ENCODE results near the gene LRRC71. TPM values are rescaled to one million over a fixed set of nuclear protein-coding genes. Genes with fewer than 3 reads are reported as not detected.

The LRRC71 gene
- total RNA-seq, 3 donors from 2014 or later, result not detected

- Histone ChIP-seq H3K9me3 (no peaks in the 10 kb centered on the region), H3K36me3 (ENCODE audit: low read depth) (no peaks in the 10 kb centered on the region), H3K4me3 (no peak overlapping the region), H3K4me1 (ENCODE audit: low read depth) (peaks cover 20% of the 10 kb centered on the region)
- ATAC-seq (no peak), DNase-seq (no peak)
- no peak for TF ChIP-seq CTCF (IDR thresholded peaks at IDR 0.05)
- intact Hi-C loops (cut with DNase I, micrococcal nuclease), result no loop called here
Observed at GRCh38 chr1:156928043-156928602, 7.7 kb downstream of the LRRC71 start.

DNA sequence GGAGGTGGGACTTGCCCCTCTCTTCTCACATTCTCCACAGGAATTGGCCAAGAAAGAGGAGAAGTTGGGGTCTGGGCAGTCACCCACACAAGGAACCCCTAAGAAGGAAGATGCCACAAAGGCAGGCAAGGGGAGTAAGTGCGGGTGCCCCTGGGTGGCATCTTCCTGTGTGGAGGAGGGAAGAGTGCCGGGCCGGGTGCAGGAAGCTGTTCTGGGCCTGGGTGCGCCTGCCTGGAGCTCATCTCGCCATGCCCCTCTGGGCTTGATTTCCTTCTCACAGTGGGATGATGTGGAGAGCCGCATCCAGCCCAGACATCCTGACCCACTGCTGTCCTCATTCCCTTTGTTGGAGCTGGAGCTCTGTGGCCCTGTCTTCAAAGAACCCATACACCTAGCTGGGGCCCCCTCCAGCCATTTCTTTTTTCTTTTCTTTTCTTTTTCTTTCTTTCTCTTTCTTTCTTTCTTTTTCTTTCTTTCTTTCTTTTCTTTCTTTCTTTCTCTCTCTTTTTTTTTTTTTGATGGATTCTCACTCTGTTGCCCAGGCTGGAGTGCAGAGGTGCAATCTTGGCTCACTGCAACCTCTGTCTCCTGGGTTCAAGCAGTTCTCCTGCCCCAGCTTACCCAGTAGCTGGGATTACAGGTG, 9.3 kb downstream of the LRRC71 start:
- TF ChIP-seq CTCF (IDR thresholded peaks at IDR 0.05), result no peak
- no peak overlapping the region for H3K4me3 ChIP-seq
- DNase-seq (peak in 1 of 3 donors; percentile 15), ATAC-seq (no peak)
- H3K9me3 ChIP-seq, result no peaks in the 10 kb centered on the region
- H3K36me3 ChIP-seq (ENCODE audit: low read depth), result no peaks in the 10 kb centered on the region
- peaks cover 9% of the 10 kb centered on the region for H3K4me1 ChIP-seq (ENCODE audit: low read depth)
- intact Hi-C loops (cut with DNase I, micrococcal nuclease), result no loop called here

GRCh38 chr1:156930483-156930882, 10.1 kb downstream of the LRRC71 start:
- Histone ChIP-seq H3K4me3 (no peak overlapping the region), H3K9me3 (no peaks in the 10 kb centered on the region), H3K4me1 (ENCODE audit: low read depth) (peaks cover 9% of the 10 kb centered on the region), H3K36me3 (ENCODE audit: low read depth) (no peaks in the 10 kb centered on the region)
- ATAC-seq (no peak), DNase-seq (no peak)
- TF ChIP-seq CTCF (IDR thresholded peaks at IDR 0.05), result no peak
- intact Hi-C loops (cut with DNase I, micrococcal nuclease), result no loop called here

DNA sequence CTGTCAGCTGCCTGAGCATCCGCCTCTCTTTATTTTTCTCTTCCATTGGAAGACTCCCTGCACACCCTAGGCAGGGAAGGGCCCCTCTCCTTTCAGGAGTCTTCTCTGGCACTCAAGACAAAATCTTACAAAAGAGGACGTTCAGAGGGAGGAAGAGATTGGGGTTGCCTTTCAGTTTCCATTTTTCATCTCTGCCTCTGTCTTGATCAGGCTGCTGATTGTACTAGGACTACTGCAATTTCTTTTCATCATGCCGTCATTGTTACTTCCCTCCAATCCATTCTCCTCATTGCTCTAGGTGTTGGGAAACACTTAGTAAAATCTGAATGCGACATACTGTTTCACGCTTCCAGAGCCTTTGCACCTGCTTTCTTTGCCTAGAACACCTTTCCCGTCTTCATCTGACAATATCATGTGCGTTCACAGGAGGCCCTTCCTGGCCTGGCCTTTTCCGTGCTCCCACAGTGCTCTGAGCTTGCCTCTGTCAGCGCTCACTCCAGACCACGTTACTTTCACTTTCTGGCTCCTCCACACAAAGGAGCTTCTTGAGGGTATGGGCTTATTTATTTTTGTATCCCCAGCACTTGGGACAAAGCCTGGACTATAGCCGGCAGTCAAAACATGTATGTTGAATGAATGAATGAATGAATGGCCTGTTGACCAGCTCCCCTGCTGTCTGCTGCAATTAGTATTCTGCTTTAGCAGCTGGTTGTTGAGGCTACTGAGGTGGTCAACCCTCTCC, 10.9 kb downstream of the LRRC71 start:
- no peak overlapping the region for H3K4me3 ChIP-seq
- no peak for TF ChIP-seq CTCF (IDR thresholded peaks at IDR 0.05)
- ATAC-seq (peak; percentile 33), DNase-seq (no peak)
- no peaks in the 10 kb centered on the region for H3K36me3 ChIP-seq (ENCODE audit: low read depth)
- intact Hi-C loops (cut with DNase I, micrococcal nuclease), result no loop called here
- peaks cover 9% of the 10 kb centered on the region for H3K4me1 ChIP-seq (ENCODE audit: low read depth)
- H3K9me3 ChIP-seq, result no peaks in the 10 kb centered on the region

- H3K4me1 ChIP-seq (ENCODE audit: low read depth), result peaks cover 8% of the 10 kb centered on the region
- DNase-seq (no peak), ATAC-seq (peak; percentile 6)
- no peaks in the 10 kb centered on the region for H3K9me3 ChIP-seq
- TF ChIP-seq CTCF (IDR thresholded peaks at IDR 0.05), result no peak
- H3K36me3 ChIP-seq (ENCODE audit: low read depth), result no peaks in the 10 kb centered on the region
- no peak overlapping the region for H3K4me3 ChIP-seq
- intact Hi-C loops (cut with DNase I, micrococcal nuclease), result no loop called here
Observed at GRCh38 chr1:156931974-156932710, 11.7 kb downstream of the LRRC71 start.
